IMR-90 (cell line): ENCODE measurements around the gene KCNK3. TPM values are rescaled to one million over a fixed set of nuclear protein-coding genes. Genes with fewer than 3 reads are reported as not detected.

Experiments
- ATAC-seq: fragments of 200-7000 bp; cut with Tn5 transposase; 2 replicates; pipeline ENCODE4 v1.9.1; 2020; ENCODE audit warnings: low read depth, mild to moderate bottlenecking, moderate library complexity
- BruUV-seq: library from RNA; stranded (reverse); fragments of 400-500 nt; replicated peaks from 2 replicates; lab custom pipeline; 2021; lab: Mats Ljungman, UMichigan
- CTCF ChIA-PET: fragments of 300-600 bp; formaldehyde crosslinking; extraction: SDS; loops from one replicate; lab custom pipeline; 2021; ENCODE audit warnings: antibody characterized with exemption; lab: Yijun Ruan, JAX
- POLR2A ChIA-PET: fragments of 300-600 bp; sonication (Branson Sonifier 250); formaldehyde crosslinking; loops from one replicate; lab custom pipeline; 2022; ENCODE audit warnings: antibody characterized with exemption; ENCODE audit not compliant: unreplicated experiment; lab: Charles Lee
- DNase-seq: peaks from one replicate; pipeline ENCODE4 v3.0.0; 2013
- H2AFZ ChIP-seq: replicated peaks from 2 replicates; pipeline ENCODE3; 2013; ENCODE audit warnings: low read length, mild to moderate bottlenecking; ENCODE audit not compliant: poor library complexity
- H2AK5ac ChIP-seq: 2 replicates; pipeline ENCODE4 v1.6.1; 2013; ENCODE audit warnings: low read depth, low read length, inconsistent platforms
- H2AK9ac ChIP-seq: replicated peaks from 2 replicates; pipeline ENCODE3; 2013; ENCODE audit warnings: mild to moderate bottlenecking, low read depth, low read length, moderate library complexity; ENCODE audit not compliant: poor library complexity
- H2BK120ac ChIP-seq: 2 replicates; pipeline ENCODE4 v1.6.1; 2013; ENCODE audit warnings: low read depth, low read length, inconsistent platforms
- H2BK15ac ChIP-seq: 3 replicates; pipeline ENCODE4 v1.6.1; 2013; ENCODE audit warnings: low read depth, low read length, inconsistent platforms
- H2BK20ac ChIP-seq: 2 replicates; pipeline ENCODE4 v1.6.1; 2013; ENCODE audit warnings: low read depth, mild to moderate bottlenecking, inconsistent platforms, low read length, moderate library complexity
- H2BK5ac ChIP-seq: 2 replicates; pipeline ENCODE4 v1.6.1; 2013; ENCODE audit warnings: mild to moderate bottlenecking, low read depth, low read length, inconsistent platforms; ENCODE audit not compliant: poor library complexity, severe bottlenecking
- H3K14ac ChIP-seq: replicated peaks from 2 replicates; pipeline ENCODE4 v1.6.1; 2013; ENCODE audit warnings: low read depth, low read length, inconsistent platforms
- H3K18ac ChIP-seq: 2 replicates; pipeline ENCODE4 v1.6.1; 2013; ENCODE audit warnings: low read depth, low read length, control low read depth
- H3K23ac ChIP-seq: 2 replicates; pipeline ENCODE4 v1.6.1; 2013; ENCODE audit warnings: low read depth, low read length, inconsistent platforms
- H3K27ac ChIP-seq: 2 replicates; pipeline ENCODE4 v1.5.1; 2013; ENCODE audit warnings: mild to moderate bottlenecking, control low read depth, low read length; ENCODE audit not compliant: insufficient read depth
- H3K27me3 ChIP-seq: 2 replicates; pipeline ENCODE4 v1.6.1; 2013; ENCODE audit warnings: low read length; ENCODE audit not compliant: control insufficient read depth, insufficient read depth
- H3K36me3 ChIP-seq: 2 replicates; pipeline ENCODE4 v1.6.1; 2013; ENCODE audit warnings: low read length, mixed read lengths; ENCODE audit not compliant: control insufficient read depth, insufficient read depth
- H3K4ac ChIP-seq: 2 replicates; pipeline ENCODE4 v1.6.1; 2013; ENCODE audit warnings: low read depth, low read length, inconsistent platforms
- H3K4me1 ChIP-seq: 2 replicates; pipeline ENCODE4 v1.6.1; 2013; ENCODE audit warnings: low read length, mixed read lengths; ENCODE audit not compliant: control insufficient read depth, insufficient read depth
- H3K4me2 ChIP-seq: 2 replicates; pipeline ENCODE4 v1.6.1; 2013; ENCODE audit warnings: low read depth, mild to moderate bottlenecking, control low read depth, low read length, moderate library complexity
- H3K4me3 ChIP-seq: 2 replicates; pipeline ENCODE4 v1.5.1; 2013; ENCODE audit warnings: low read depth, mild to moderate bottlenecking, control low read depth, low read length, moderate library complexity; ENCODE audit not compliant: insufficient read depth
- H3K56ac ChIP-seq: 2 replicates; pipeline ENCODE4 v1.6.1; 2013; ENCODE audit warnings: low read length, inconsistent platforms; ENCODE audit not compliant: insufficient read depth; ENCODE audit errors: extremely low read depth
- H3K79me1 ChIP-seq, 2 experiments: 2 replicates each; pipeline ENCODE4 v1.6.1; 2013; ENCODE audit warnings: low read length in 2 of 2, inconsistent platforms in 1 of 2, low read depth in 1 of 2
- H3K9ac ChIP-seq: 2 replicates; pipeline ENCODE4 v1.6.1; 2013; ENCODE audit warnings: low read depth, low read length, control low read depth
- H3K9me1 ChIP-seq: 2 replicates; pipeline ENCODE4 v1.6.1; 2013; ENCODE audit warnings: low read length, inconsistent platforms; ENCODE audit not compliant: insufficient read depth
- H3K9me3 ChIP-seq: 2 replicates; pipeline ENCODE4 v1.6.1; 2013; ENCODE audit warnings: low read length; ENCODE audit not compliant: control insufficient read depth, insufficient read depth
- H4K20me1 ChIP-seq: 2 replicates; pipeline ENCODE4 v1.6.1; 2013; ENCODE audit warnings: low read length, inconsistent platforms; ENCODE audit not compliant: insufficient read depth
- H4K5ac ChIP-seq: 2 replicates; pipeline ENCODE4 v1.6.1; 2013; ENCODE audit warnings: mild to moderate bottlenecking, low read depth, low read length, control low read depth
- H4K8ac ChIP-seq, 2 experiments: 2 replicates each; pipeline ENCODE4 v1.6.1; 2013; ENCODE audit warnings: low read depth in 2 of 2, low read length in 2 of 2, control low read depth in 1 of 2, inconsistent platforms in 1 of 2
- H4K91ac ChIP-seq: 2 replicates; pipeline ENCODE4 v1.6.1; 2013; ENCODE audit warnings: low read depth, low read length, inconsistent platforms; ENCODE audit not compliant: insufficient read depth
- BHLHE40 ChIP-seq: fragments of 150-350 bp; IDR thresholded peaks from 2 replicates; pipeline ENCODE4 v1.6.1; 2016; ENCODE audit warnings: mild to moderate bottlenecking, low read depth, low read length
- CEBPB ChIP-seq: IDR thresholded peaks from 2 replicates; pipeline ENCODE4 v1.6.1; 2012; ENCODE audit warnings: low read depth, low read length, improper control_type of control experiment
- CHD1 ChIP-seq: IDR thresholded peaks from 2 replicates; pipeline ENCODE4 v1.6.1; 2012; ENCODE audit warnings: low read depth, low read length, improper control_type of control experiment
- ELK1 ChIP-seq: fragments of 150-350 bp; IDR thresholded peaks from 2 replicates; pipeline ENCODE4 v1.6.1; 2016; ENCODE audit warnings: low read depth, mild to moderate bottlenecking, low read length, moderate library complexity, borderline replicate concordance
- FOS ChIP-seq: fragments of 150-350 bp; IDR thresholded peaks from 2 replicates; pipeline ENCODE4 v1.6.1; 2016; ENCODE audit warnings: low read depth, low read length
- MAFK ChIP-seq: IDR thresholded peaks from 2 replicates; pipeline ENCODE4 v1.6.1; 2012; ENCODE audit warnings: low read depth, low read length, improper control_type of control experiment
- MAZ ChIP-seq: IDR thresholded peaks from 2 replicates; pipeline ENCODE4 v1.6.1; 2012; ENCODE audit warnings: low read depth, mild to moderate bottlenecking, low read length, improper control_type of control experiment, moderate library complexity, borderline replicate concordance
- MXI1 ChIP-seq: IDR thresholded peaks from 2 replicates; pipeline ENCODE4 v1.6.1; 2012; ENCODE audit warnings: low read depth, mild to moderate bottlenecking, low read length, moderate library complexity, borderline replicate concordance
- NFE2L2 ChIP-seq: fragments of 150-350 bp; IDR thresholded peaks from 2 replicates; pipeline ENCODE4 v1.6.1; 2016; ENCODE audit warnings: low read depth, mild to moderate bottlenecking, low read length
- POLR2A ChIP-seq: IDR thresholded peaks from 2 replicates; pipeline ENCODE4 v1.6.1; 2012; ENCODE audit warnings: mild to moderate bottlenecking, low read depth, low read length
- RAD21 ChIP-seq: IDR thresholded peaks from 2 replicates; pipeline ENCODE4 v1.6.1; 2012; ENCODE audit warnings: low read length, improper control_type of control experiment
- RCOR1 ChIP-seq: IDR thresholded peaks from 2 replicates; pipeline ENCODE4 v1.6.1; 2012; ENCODE audit warnings: mild to moderate bottlenecking, low read length, improper control_type of control experiment; ENCODE audit not compliant: insufficient replicate concordance
- RFX5 ChIP-seq: IDR thresholded peaks from 2 replicates; pipeline ENCODE4 v1.8.0; 2012; ENCODE audit warnings: low read depth, mild to moderate bottlenecking, low read length, moderate library complexity
- SMC3 ChIP-seq: fragments of 150-350 bp; IDR thresholded peaks from 2 replicates; pipeline ENCODE4 v1.6.1; 2016; ENCODE audit warnings: low read depth, mild to moderate bottlenecking, antibody characterized with exemption, low read length, moderate library complexity
- WGBS, 2 experiments: methylation state at CpG; one replicate each; pipeline versions ENCODE4 v1.1.5 to v1.1.7; 2013; ENCODE audit warnings: missing lambda C conversion rate in 2 of 2; ENCODE audit not compliant: insufficient read length in 1 of 2; ENCODE audit errors: extremely low coverage in 2 of 2; 5-methylcytosine and 5-hydroxymethylcytosine counted together
- dilution Hi-C: fragments of 300-500 bp; cut with HindIII; formaldehyde crosslinking; loops from one replicate; pipeline ENCODE4 v1.14.3; 2018; ENCODE audit warnings: low sequenced_read_pairs; ENCODE audit not compliant: unreplicated experiment
- in situ Hi-C: fragments of 300-500 bp; cut with MboI; formaldehyde crosslinking; loops from 3 replicates; pipeline ENCODE4 v1.14.3; 2019; ENCODE audit warnings: low sequenced_read_pairs, inconsistent platforms, mixed read lengths
- intact Hi-C: fragments of 100-400 bp; cut with micrococcal nuclease; formaldehyde crosslinking; loops from 2 replicates; pipeline ENCODE4 v1.10.0; 2022
- polyA plus RNA-seq, 3 experiments: library from polyadenylated mRNA; depleted of rRNA; stranded (reverse); fragments of >200 nt; gene quantifications; 2 replicates each; pipeline ENCODE4 v1.2.3, GENCODE V29; 2012; ENCODE audit warnings: low replicate concordance in 1 of 3
- total RNA-seq: library from RNA; depleted of rRNA; stranded (reverse); fragments of >200 nt; gene quantifications from 2 replicates; pipeline ENCODE4 v1.2.3, GENCODE V29; 2012
- TF ChIP-seq, protein P1 (sequence below): fragments of 150-350 bp; IDR thresholded peaks from 2 replicates; pipeline ENCODE4 v1.6.1; 2017; ENCODE audit warnings: mild to moderate bottlenecking, antibody characterized with exemption, low read length, low read depth
- TF ChIP-seq, protein P2 (sequence below): conservative IDR thresholded peaks from 2 replicates; pipeline ENCODE4 v1.5.1; 2012; ENCODE audit warnings: mild to moderate bottlenecking, low read depth, low read length, improper control_type of control experiment

KCNK3 gene
- total and polyA plus RNA-seq, 2 of the 4 experiments (the other 2 are of a cell fraction): under 0.01 to 0.03 TPM

DNA sequence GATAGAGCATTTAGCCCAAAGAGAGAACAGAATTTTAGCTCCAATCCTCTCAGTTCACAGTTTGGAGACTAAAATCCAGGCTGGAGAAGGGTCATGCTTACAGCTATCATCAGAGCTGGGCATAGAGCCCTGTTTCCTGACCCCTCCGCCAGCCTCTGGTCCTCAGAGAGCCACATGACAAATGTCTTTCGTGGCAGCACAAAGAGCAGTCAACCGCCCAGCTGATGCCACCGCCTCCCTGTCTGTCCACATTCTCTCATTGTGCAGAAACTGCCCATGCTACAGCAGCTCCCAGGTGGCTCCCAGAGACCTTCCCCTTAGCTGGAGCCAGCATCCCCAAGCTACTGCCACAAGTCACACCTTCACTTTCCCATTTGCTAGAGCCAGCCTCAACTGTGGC lies 7.6 kb downstream of the KCNK3 start:
- Histone ChIP-seq H3K14ac (no peak overlapping the region), H2AFZ (no peak overlapping the region), H4K8ac (no peak overlapping the region), H3K9me1 (no peaks in the 10 kb centered on the region; the same call in 1 of the 2 replicates), H3K9me3 (no peaks in the 10 kb centered on the region), H3K4ac (no peak overlapping the region), H3K9ac (no peak overlapping the region), H2BK20ac (no peak overlapping the region), H3K27me3 (peaks cover 34% of the 10 kb centered on the region), H3K23ac (no peak overlapping the region), H4K20me1 (no peaks in the 10 kb centered on the region; the same call in 1 of the 2 replicates), H2BK15ac (no peak overlapping the region), H3K4me3 (no peak overlapping the region), H2BK120ac (no peak overlapping the region), H3K27ac (no peak overlapping the region), H4K5ac (no peak overlapping the region), H3K4me2 (no peak overlapping the region), H2BK5ac (no peak overlapping the region), H3K36me3 (no peaks in the 10 kb centered on the region), H3K18ac (no peak overlapping the region), H2AK5ac (no peak overlapping the region), H3K79me1 (no peaks in the 10 kb centered on the region), H3K4me1 (no peaks in the 10 kb centered on the region; the same call in 1 of the 2 replicates), H2AK9ac (no peak overlapping the region), H4K91ac (no peak overlapping the region), H3K56ac (no peak overlapping the region)
- POLR2A ChIA-PET: interaction anchor here (0.6 kb wide), 1 partner anchor 471 kb away, joined by 3 read pairs; no protein-coding TSS in a partner anchor
- TF ChIP-seq RFX5: no peak
- no peak for TF ChIP-seq MXI1
- TF ChIP-seq, protein P1, sequence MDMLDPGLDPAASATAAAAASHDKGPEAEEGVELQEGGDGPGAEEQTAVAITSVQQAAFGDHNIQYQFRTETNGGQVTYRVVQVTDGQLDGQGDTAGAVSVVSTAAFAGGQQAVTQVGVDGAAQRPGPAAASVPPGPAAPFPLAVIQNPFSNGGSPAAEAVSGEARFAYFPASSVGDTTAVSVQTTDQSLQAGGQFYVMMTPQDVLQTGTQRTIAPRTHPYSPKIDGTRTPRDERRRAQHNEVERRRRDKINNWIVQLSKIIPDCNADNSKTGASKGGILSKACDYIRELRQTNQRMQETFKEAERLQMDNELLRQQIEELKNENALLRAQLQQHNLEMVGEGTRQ: no peak
- no peak for TF ChIP-seq POLR2A
- no peak for TF ChIP-seq SMC3
- no peak for TF ChIP-seq MAFK
- no peak for TF ChIP-seq MAZ
- TF ChIP-seq CHD1: no peak
- TF ChIP-seq ELK1: no peak
- TF ChIP-seq FOS: no peak
- TF ChIP-seq, protein P2, sequence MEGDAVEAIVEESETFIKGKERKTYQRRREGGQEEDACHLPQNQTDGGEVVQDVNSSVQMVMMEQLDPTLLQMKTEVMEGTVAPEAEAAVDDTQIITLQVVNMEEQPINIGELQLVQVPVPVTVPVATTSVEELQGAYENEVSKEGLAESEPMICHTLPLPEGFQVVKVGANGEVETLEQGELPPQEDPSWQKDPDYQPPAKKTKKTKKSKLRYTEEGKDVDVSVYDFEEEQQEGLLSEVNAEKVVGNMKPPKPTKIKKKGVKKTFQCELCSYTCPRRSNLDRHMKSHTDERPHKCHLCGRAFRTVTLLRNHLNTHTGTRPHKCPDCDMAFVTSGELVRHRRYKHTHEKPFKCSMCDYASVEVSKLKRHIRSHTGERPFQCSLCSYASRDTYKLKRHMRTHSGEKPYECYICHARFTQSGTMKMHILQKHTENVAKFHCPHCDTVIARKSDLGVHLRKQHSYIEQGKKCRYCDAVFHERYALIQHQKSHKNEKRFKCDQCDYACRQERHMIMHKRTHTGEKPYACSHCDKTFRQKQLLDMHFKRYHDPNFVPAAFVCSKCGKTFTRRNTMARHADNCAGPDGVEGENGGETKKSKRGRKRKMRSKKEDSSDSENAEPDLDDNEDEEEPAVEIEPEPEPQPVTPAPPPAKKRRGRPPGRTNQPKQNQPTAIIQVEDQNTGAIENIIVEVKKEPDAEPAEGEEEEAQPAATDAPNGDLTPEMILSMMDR: no peak
- TF ChIP-seq BHLHE40: no peak
- TF ChIP-seq NFE2L2: no peak
- TF ChIP-seq RAD21: no peak
- no peak for TF ChIP-seq CEBPB
- TF ChIP-seq RCOR1: no peak
- dilution Hi-C loops (no loop called here), intact Hi-C loops (no loop called here), in situ Hi-C loops (no loop called here)
- no peak for DNase-seq
- CTCF ChIA-PET: no interaction called here
- no TSS peak for BruUV-seq
- WGBS, 2 experiments: 57% methylated on average over 1 of the region's 4 CpGs; no CpG with 5 or more reads in 1 of the 2 experiments
- no peak for ATAC-seq
